Nephron progenitor cell (in vitro differentiated cells): Measurements from ENCODE around the gene PCDHGA1.
"Not testable (repeated sequence)": the region's sequence is repeated elsewhere in the genome, so short reads cannot be mapped to it uniquely, and the experiment has no call there.

Source experiments
- DNase-seq: peaks from one replicate; pipeline ENCODE4 v3.0.0; 2021
- H3K27ac Mint-ChIP-seq: 2 replicates; pipeline ENCODE4 v1.8.0; 2021; ENCODE audit warnings: mild to moderate bottlenecking, moderate library complexity, mixed read lengths
- H3K27me3 Mint-ChIP-seq: 2 replicates; pipeline ENCODE4 v1.8.0; 2021; ENCODE audit warnings: mild to moderate bottlenecking, low read depth, mixed read lengths; ENCODE audit not compliant: poor library complexity
- H3K36me3 Mint-ChIP-seq: 2 replicates; pipeline ENCODE4 v1.8.0; 2021; ENCODE audit warnings: low read depth, mixed read lengths
- H3K4me1 Mint-ChIP-seq: 2 replicates; pipeline ENCODE4 v1.8.0; 2021; ENCODE audit warnings: mixed read lengths
- H3K4me3 Mint-ChIP-seq: 2 replicates; pipeline ENCODE4 v1.8.0; 2021; ENCODE audit warnings: mild to moderate bottlenecking, moderate library complexity, mixed read lengths
- H3K9me3 Mint-ChIP-seq: 2 replicates; pipeline ENCODE4 v1.8.0; 2021; ENCODE audit warnings: mild to moderate bottlenecking, moderate library complexity, mixed read lengths
- TF ChIP-seq, protein P1 (sequence below): fragments of 200-600 bp; sonication (generic); IDR thresholded peaks from 2 replicates; pipeline ENCODE4 v1.5.0; 2021; ENCODE audit warnings: antibody characterized with exemption

The PCDHGA1 gene

DNA sequence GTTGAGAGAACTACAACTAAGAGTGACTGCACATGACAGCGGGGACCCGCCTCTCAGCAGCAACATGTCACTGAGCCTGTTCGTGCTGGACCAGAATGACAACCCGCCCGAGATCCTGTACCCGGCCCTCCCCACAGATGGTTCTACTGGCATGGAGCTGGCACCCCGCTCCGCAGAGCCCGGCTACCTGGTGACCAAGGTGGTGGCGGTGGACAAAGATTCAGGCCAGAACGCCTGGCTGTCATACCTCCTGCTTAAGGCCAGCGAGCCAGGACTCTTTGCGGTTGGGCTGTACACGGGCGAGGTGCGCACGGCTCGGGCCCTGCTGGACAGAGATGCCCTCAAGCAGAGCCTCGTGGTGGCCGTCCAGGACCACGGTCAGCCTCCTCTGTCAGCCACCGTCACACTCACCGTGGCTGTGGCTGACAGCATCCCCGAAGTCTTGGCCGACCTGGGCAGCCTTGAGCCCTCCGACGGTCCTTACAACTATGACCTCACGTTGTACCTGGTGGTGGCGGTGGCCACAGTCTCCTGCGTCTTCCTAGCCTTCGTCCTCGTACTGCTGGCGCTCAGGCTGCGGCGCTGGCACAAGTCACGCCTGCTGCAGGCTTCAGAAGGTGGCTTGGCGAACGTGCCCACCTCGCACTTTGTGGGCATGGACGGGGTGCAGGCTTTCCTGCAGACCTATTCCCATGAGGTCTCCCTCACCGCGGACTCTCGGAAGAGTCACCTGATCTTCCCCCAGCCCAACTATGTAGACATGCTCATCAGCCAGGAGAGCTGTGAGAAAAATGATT lies 54.4 kb downstream of the PCDHGA1 start:
- no peak for DNase-seq
- Mint-ChIP-seq H3K36me3 (peaks cover 38% of the 10 kb centered on the region), H3K4me3 (no peak overlapping the region), H3K27ac (no peak overlapping the region), H3K4me1 (no peaks in the 10 kb centered on the region), H3K27me3 (peaks cover under 1% of the 10 kb centered on the region), H3K9me3 (peaks cover 86% of the 10 kb centered on the region)
- TF ChIP-seq, protein P1, sequence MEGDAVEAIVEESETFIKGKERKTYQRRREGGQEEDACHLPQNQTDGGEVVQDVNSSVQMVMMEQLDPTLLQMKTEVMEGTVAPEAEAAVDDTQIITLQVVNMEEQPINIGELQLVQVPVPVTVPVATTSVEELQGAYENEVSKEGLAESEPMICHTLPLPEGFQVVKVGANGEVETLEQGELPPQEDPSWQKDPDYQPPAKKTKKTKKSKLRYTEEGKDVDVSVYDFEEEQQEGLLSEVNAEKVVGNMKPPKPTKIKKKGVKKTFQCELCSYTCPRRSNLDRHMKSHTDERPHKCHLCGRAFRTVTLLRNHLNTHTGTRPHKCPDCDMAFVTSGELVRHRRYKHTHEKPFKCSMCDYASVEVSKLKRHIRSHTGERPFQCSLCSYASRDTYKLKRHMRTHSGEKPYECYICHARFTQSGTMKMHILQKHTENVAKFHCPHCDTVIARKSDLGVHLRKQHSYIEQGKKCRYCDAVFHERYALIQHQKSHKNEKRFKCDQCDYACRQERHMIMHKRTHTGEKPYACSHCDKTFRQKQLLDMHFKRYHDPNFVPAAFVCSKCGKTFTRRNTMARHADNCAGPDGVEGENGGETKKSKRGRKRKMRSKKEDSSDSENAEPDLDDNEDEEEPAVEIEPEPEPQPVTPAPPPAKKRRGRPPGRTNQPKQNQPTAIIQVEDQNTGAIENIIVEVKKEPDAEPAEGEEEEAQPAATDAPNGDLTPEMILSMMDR = no peak

DNA sequence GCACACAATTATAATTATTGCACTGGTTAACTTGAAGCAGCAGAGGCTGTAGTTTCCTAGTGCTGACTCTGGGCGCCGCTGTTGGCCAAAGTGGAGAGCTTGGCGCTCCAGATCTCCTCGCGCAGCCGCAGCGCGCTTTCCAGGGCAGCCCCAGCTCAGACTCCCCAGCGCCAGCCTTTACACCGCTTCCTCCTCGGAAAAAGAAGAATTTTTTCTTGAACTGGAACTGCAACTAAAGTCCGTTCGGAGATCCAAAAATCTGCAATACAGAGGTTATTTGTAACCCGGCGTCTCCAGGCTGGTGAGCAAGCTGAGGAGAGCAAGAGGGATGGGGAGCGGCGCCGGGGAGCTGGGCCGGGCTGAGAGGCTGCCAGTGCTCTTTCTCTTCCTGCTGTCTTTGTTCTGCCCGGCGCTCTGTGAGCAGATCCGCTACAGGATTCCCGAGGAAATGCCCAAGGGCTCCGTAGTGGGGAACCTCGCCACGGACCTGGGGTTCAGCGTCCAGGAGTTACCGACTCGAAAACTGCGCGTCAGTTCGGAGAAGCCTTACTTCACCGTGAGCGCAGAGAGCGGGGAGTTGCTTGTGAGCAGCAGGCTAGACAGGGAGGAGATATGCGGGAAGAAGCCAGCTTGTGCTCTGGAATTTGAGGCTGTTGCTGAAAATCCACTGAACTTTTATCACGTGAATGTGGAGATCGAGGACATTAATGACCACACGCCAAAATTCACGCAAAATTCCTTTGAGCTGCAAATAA lies 57.4 kb downstream of the PCDHGA1 start, which contains the start of gene PCDHGB4:
TSS of gene PCDHGB4 (plus strand) at position 142 of the 755 bp plus-strand sequence. CDS start at position 329, 187 bp downstream.
- TF ChIP-seq, protein P1 = peak; percentile 50
- H3K4me1 Mint-ChIP-seq, H3K27ac Mint-ChIP-seq, H3K27me3 Mint-ChIP-seq: not testable (repeated sequence)
- Mint-ChIP-seq H3K4me3 (peak within 1 kb of the TSS; percentile 78), H3K36me3 (peaks cover 60% of the 10 kb centered on the region), H3K9me3 (peaks cover 96% of the 10 kb centered on the region)
- DNase-seq = peak; percentile 30

DNA sequence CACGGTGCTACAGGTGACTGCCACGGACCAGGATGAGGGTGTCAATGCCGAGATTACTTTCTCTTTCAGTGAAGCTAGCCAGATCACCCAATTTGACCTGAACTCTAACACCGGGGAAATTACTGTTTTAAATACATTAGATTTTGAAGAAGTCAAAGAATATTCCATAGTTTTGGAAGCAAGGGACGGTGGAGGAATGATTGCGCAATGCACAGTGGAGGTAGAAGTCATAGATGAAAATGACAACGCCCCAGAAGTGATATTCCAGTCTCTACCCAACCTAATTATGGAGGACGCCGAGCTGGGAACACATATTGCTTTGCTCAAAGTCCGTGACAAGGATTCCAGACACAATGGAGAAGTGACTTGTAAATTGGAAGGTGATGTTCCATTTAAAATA lies 58.3 kb downstream of the PCDHGA1 start:
- Mint-ChIP-seq H3K4me1 (no peaks in the 10 kb centered on the region), H3K27me3 (peaks cover 3% of the 10 kb centered on the region), H3K27ac (no peak overlapping the region), H3K4me3 (no peak overlapping the region), H3K9me3 (peaks cover 96% of the 10 kb centered on the region), H3K36me3 (peaks cover 64% of the 10 kb centered on the region)
- TF ChIP-seq, protein P1 = no peak
- DNase-seq = no peak

DNA sequence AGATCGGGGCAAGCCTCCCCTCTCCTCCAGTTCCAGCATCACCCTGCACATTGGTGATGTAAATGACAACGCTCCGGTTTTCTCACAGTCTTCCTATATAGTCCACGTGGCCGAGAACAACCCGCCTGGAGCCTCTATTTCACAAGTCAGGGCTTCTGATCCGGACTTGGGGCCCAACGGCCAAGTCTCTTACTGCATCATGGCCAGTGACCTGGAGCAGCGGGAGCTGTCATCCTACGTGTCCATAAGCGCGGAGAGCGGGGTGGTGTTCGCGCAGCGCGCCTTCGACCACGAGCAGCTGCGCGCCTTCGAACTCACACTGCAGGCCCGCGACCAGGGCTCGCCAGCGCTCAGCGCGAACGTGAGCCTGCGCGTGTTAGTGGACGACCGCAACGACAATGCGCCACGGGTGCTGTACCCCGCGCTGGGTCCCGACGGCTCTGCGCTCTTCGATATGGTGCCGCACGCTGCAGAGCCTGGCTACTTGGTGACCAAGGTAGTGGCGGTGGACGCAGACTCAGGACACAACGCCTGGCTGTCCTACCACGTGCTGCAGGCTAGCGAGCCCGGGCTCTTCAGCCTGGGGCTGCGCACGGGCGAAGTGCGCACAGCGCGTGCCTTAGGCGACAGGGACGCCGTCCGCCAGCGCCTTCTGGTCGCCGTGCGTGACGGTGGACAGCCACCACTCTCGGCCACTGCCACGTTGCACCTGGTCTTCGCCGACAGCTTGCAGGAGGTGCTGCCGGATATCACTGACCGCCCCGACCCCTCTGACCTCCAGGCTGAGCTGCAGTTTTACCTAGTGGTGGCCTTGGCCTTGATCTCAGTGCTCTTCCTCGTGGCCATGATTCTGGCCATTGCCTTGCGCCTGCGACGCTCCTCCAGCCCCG lies 59.1 kb downstream of the PCDHGA1 start:
- Mint-ChIP-seq H3K9me3 (peaks cover 96% of the 10 kb centered on the region), H3K4me1 (no peaks in the 10 kb centered on the region), H3K4me3 (peak overlapping the region; percentile 35), H3K27ac (peak overlapping the region; percentile 72), H3K27me3 (peaks cover 3% of the 10 kb centered on the region), H3K36me3 (peaks cover 72% of the 10 kb centered on the region)
- DNase-seq = no peak
- TF ChIP-seq, protein P1 = no peak

DNA sequence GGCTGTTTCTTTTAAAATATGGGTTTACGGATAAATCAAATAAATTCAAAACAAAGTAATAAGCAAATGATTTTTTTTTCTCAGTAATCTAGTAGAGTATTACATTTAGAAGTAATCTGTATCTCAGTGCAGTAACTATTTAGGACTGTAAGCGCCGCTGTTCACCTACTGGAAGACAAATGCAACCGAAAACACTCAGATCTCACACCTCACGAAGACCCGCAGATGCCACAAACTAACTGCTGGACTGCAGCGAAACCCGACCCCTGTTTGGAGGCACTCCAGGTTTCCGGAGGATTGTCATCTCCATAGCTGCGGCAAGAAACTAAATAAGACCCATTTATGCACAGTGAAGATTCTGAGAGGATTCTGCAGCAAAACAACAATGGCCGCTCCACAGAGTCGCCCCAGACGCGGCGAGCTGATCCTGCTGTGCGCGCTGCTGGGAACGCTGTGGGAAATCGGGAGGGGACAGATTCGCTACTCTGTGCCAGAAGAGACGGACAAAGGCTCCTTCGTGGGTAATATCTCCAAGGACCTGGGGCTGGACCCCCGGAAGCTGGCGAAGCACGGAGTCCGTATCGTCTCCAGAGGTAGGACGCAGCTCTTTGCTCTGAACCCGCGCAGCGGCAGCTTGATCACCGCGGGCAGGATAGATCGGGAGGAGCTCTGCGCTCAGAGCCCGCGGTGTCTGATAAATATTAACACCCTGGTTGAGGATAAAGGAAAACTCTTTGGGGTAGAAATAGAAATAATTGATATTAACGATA lies 62.3 kb downstream of the PCDHGA1 start, which contains the start of gene PCDHGA8:
TSS of gene PCDHGA8 (plus strand) at position 205 of the 770 bp plus-strand sequence. CDS start at position 386, 181 bp downstream.
- DNase-seq = no peak
- Mint-ChIP-seq H3K9me3 (peaks cover 95% of the 10 kb centered on the region), H3K36me3 (peaks cover 80% of the 10 kb centered on the region), H3K27me3 (peaks cover 3% of the 10 kb centered on the region), H3K27ac (no peak within 1 kb of the TSS), H3K4me3 (no peak within 1 kb of the TSS), H3K4me1 (no peaks in the 10 kb centered on the region)
- TF ChIP-seq, protein P1 = no peak
